Naive thymus-derived CD8-positive, alpha-beta T cell (primary cell): ENCODE results near the gene TNRC18. TPM values are rescaled to one million over a fixed set of nuclear protein-coding genes. Genes with fewer than 3 reads are reported as not detected.

Experiments
- ATAC-seq, 2 donors: fragments of 150-1000 bp; cut with Tn5 transposase in 1 of 2; sonication (Bioruptor Pico), chemical (Tn5 transposase) in 1 of 2; 1 replicate in 1 of 2; 2 replicates in 1 of 2; pipeline ENCODE4 v1.10.0; 2021; ENCODE audit warnings: mild to moderate bottlenecking in 2 of 2, moderate library complexity in 2 of 2
- POLR2A ChIA-PET: fragments of 350-600 bp; sonication (Branson Sonifier 250); formaldehyde crosslinking; loops from one replicate; lab custom pipeline; 2021; ENCODE audit warnings: antibody characterized with exemption; lab: Charles Lee
- DNase-seq, 10 donors: peaks; one replicate each; pipeline versions ENCODE4 v3.0.0 to v3.0.0-alpha.2; 2020 to 2022
- H3K27ac Mint-ChIP-seq, 10 donors: one replicate each; pipeline ENCODE4 v1.8.0; 2020 to 2022; ENCODE audit warnings: mild to moderate bottlenecking in 10 of 10, mixed read lengths in 10 of 10, moderate library complexity in 4 of 10, inconsistent platforms in 1 of 10
- H3K27me3 Mint-ChIP-seq, 5 donors: one replicate each; pipeline ENCODE4 v1.8.0; 2021 to 2022; ENCODE audit warnings: mixed read lengths in 5 of 5
- H3K36me3 Mint-ChIP-seq, 3 donors: one replicate each; pipeline ENCODE4 v1.8.0; 2020 to 2022; ENCODE audit warnings: mixed read lengths in 3 of 3, mild to moderate bottlenecking in 2 of 3, inconsistent platforms in 1 of 3
- H3K4me1 Mint-ChIP-seq, 4 donors: one replicate each; pipeline ENCODE4 v1.8.0; 2021 to 2022; ENCODE audit warnings: mixed read lengths in 4 of 4
- H3K4me3 Mint-ChIP-seq, 10 donors: one replicate each; pipeline ENCODE4 v1.8.0; 2020 to 2022; ENCODE audit warnings: mild to moderate bottlenecking in 10 of 10, mixed read lengths in 10 of 10, moderate library complexity in 6 of 10, inconsistent platforms in 1 of 10
- H3K9me3 Mint-ChIP-seq, 9 donors: one replicate each; pipeline ENCODE4 v1.8.0; 2020 to 2022; ENCODE audit warnings: mixed read lengths in 9 of 9, mild to moderate bottlenecking in 3 of 9, inconsistent platforms in 1 of 9, moderate library complexity in 1 of 9
- polyA plus RNA-seq, 3 donors: library from polyadenylated mRNA; unstranded; fragments of 300-500 nt; fragmentation: Illumina TruSeq; gene quantifications; one replicate each; pipeline ENCODE4 v1.2.3, GENCODE V29; 2021
- total RNA-seq, 8 experiments: library from RNA in 2 of 8; stranded (reverse) in 2 of 8; gene quantifications; one replicate each; pipeline ENCODE4 v1.2.3 and lab custom pipeline; 2021 to 2026

The TNRC18 gene
- total and polyA plus RNA-seq, 5 experiments from 2014 or later: 0.59 to 42.7 (median 1.6) TPM

- no peak overlapping the region for H3K27ac Mint-ChIP-seq
- POLR2A ChIA-PET: interaction anchor here (0.6 to 0.7 kb wide), 2 partner anchors 11 to 1050 kb away, joined by 3 to 5 read pairs; no protein-coding TSS in a partner anchor
These were observed 16.4 kb downstream of the TNRC18 start for GRCh38 chr7:5406957-5407945.

GRCh38 chr7:5404421-5404826 lies 19.2 kb downstream of the TNRC18 start:
- no peak for ATAC-seq
- H3K27me3 Mint-ChIP-seq: peaks cover 0 to 7% (median 4%) of the 10 kb centered on the region in 5 donors

More at GRCh38 chr7:5406957-5407945, 16.4 kb downstream of the TNRC18 start:
- Mint-ChIP-seq H3K9me3 (no peaks in the 10 kb centered on the region), H3K27me3 (peaks cover 0 to 10% (median 4%) of the 10 kb centered on the region in 5 donors), H3K36me3 (no peaks in the 10 kb centered on the region), H3K4me1 (no peaks in the 10 kb centered on the region), H3K4me3 (no peak overlapping the region)
- DNase-seq (no peak), ATAC-seq (no peak)

GRCh38 chr7:5403442-5403841 lies 20.2 kb downstream of the TNRC18 start:
- POLR2A ChIA-PET: interaction anchor here (0.7 kb wide), 1 partner anchor 23 kb away, joined by 3 read pairs; no protein-coding TSS in a partner anchor
- H3K4me1 Mint-ChIP-seq: no peaks in the 10 kb centered on the region
- no peaks in the 10 kb centered on the region for H3K36me3 Mint-ChIP-seq
- no peak for ATAC-seq
- DNase-seq: no peak
- no peaks in the 10 kb centered on the region for H3K9me3 Mint-ChIP-seq
- peaks cover 0 to 4% (median 0%) of the 10 kb centered on the region in 5 donors for H3K27me3 Mint-ChIP-seq
- no peak overlapping the region for H3K27ac Mint-ChIP-seq
- H3K4me3 Mint-ChIP-seq: no peak overlapping the region

More at GRCh38 chr7:5404421-5404826, 19.2 kb downstream of the TNRC18 start:
- Mint-ChIP-seq H3K36me3 (no peaks in the 10 kb centered on the region), H3K4me3 (no peak overlapping the region), H3K9me3 (no peaks in the 10 kb centered on the region), H3K27ac (peak overlapping the region in 1 of 10 donors; percentile 43), H3K4me1 (no peaks in the 10 kb centered on the region)
- POLR2A ChIA-PET: no interaction called here
- no peak for DNase-seq

- Mint-ChIP-seq H3K27ac (peak overlapping the region; percentile 83 to 97 (median 92)), H3K27me3 (no peaks in the 10 kb centered on the region), H3K4me1 (peaks cover 11 to 37% (median 36%) of the 10 kb centered on the region in 4 donors), H3K36me3 (peaks cover 0 to 14% (median 10%) of the 10 kb centered on the region in 3 donors), H3K9me3 (no peaks in the 10 kb centered on the region), H3K4me3 (peak overlapping the region; percentile 61 to 89 (median 79))
- peak in 1 of 10 donors; percentile 19 for DNase-seq
- POLR2A ChIA-PET: interaction anchor here (0.6 to 1.9 kb wide), 9 partner anchors 12 to 425 kb away, joined by 3 to 14 read pairs (median 3); no protein-coding TSS in a partner anchor
- ATAC-seq: peak in 1 of 2 donors; percentile 1
These were observed 25.9 kb downstream of the TNRC18 start for GRCh38 chr7:5397736-5398135.

- no peaks in the 10 kb centered on the region for H3K9me3 Mint-ChIP-seq
- DNase-seq: peak; percentile 72 to 95 (median 90)
- H3K4me1 Mint-ChIP-seq: peaks cover 11 to 40% (median 38%) of the 10 kb centered on the region in 4 donors
- H3K36me3 Mint-ChIP-seq: peaks cover 0 to 20% (median 10%) of the 10 kb centered on the region in 3 donors
- no peaks in the 10 kb centered on the region for H3K27me3 Mint-ChIP-seq
- POLR2A ChIA-PET: interaction anchor here (0.5 to 1.9 kb wide), 16 partner anchors 10 to 426 kb away, joined by 3 to 14 read pairs (median 3); no protein-coding TSS in a partner anchor
- peak; percentile 92 for ATAC-seq
- peak overlapping the region; percentile 76 to 89 (median 84) for H3K4me3 Mint-ChIP-seq
- H3K27ac Mint-ChIP-seq: peak overlapping the region; percentile 85 to 97 (median 92)
These were observed 26.5 kb downstream of the TNRC18 start for GRCh38 chr7:5396999-5397663.

- POLR2A ChIA-PET: interaction anchor here (0.5 to 1.9 kb wide), 17 partner anchors 11 to 426 kb away, joined by 3 to 14 read pairs (median 3); no protein-coding TSS in a partner anchor
- DNase-seq (peak; percentile 45 to 82 (median 64)), ATAC-seq (peak; percentile 54 to 66)
- Mint-ChIP-seq H3K4me3 (peak overlapping the region; percentile 76 to 89 (median 84)), H3K36me3 (peaks cover 0 to 24% (median 10%) of the 10 kb centered on the region in 3 donors), H3K4me1 (peaks cover 11 to 40% (median 38%) of the 10 kb centered on the region in 4 donors), H3K27ac (peak overlapping the region; percentile 43 to 97 (median 92)), H3K27me3 (no peaks in the 10 kb centered on the region), H3K9me3 (no peaks in the 10 kb centered on the region)
These were observed 27.1 kb downstream of the TNRC18 start for GRCh38 chr7:5396542-5396941.

GRCh38 chr7:5395246-5395645 lies 28.4 kb downstream of the TNRC18 start:
- no peak for ATAC-seq
- Mint-ChIP-seq H3K36me3 (peaks cover 0 to 34% (median 10%) of the 10 kb centered on the region in 3 donors), H3K9me3 (no peaks in the 10 kb centered on the region), H3K27me3 (no peaks in the 10 kb centered on the region), H3K4me1 (peaks cover 11 to 47% (median 40%) of the 10 kb centered on the region in 4 donors), H3K27ac (peak overlapping the region in 8 of 10 donors; percentile 47 to 97 (median 80)), H3K4me3 (peak overlapping the region; percentile 27 to 89 (median 84))
- POLR2A ChIA-PET: no interaction called here
- DNase-seq: no peak

- no peak for DNase-seq
- POLR2A ChIA-PET: interaction anchor here (1.0 kb wide), 1 partner anchor 15 kb away, joined by 4 read pairs; no protein-coding TSS in a partner anchor
- peaks cover 0 to 40% (median 10%) of the 10 kb centered on the region in 3 donors for H3K36me3 Mint-ChIP-seq
- H3K4me1 Mint-ChIP-seq: peaks cover 11 to 47% (median 40%) of the 10 kb centered on the region in 4 donors
- no peak for ATAC-seq
- peak overlapping the region in 8 of 10 donors; percentile 30 to 79 (median 56) for H3K4me3 Mint-ChIP-seq
- no peaks in the 10 kb centered on the region for H3K27me3 Mint-ChIP-seq
- no peaks in the 10 kb centered on the region for H3K9me3 Mint-ChIP-seq
- peak overlapping the region in 8 of 10 donors; percentile 29 to 93 (median 78) for H3K27ac Mint-ChIP-seq
These were observed 29.1 kb downstream of the TNRC18 start for GRCh38 chr7:5394264-5395105.

- Mint-ChIP-seq H3K9me3 (no peaks in the 10 kb centered on the region), H3K4me1 (peaks cover 11 to 47% (median 40%) of the 10 kb centered on the region in 4 donors), H3K4me3 (peak overlapping the region in 9 of 10 donors; percentile 30 to 73 (median 57)), H3K36me3 (peaks cover 0 to 42% (median 10%) of the 10 kb centered on the region in 3 donors), H3K27ac (peak overlapping the region in 8 of 10 donors; percentile 49 to 91 (median 78)), H3K27me3 (no peaks in the 10 kb centered on the region)
- POLR2A ChIA-PET: interaction anchor here (0.6 to 1.0 kb wide), 2 partner anchors 14 to 55 kb away, joined by 3 to 4 read pairs; no protein-coding TSS in a partner anchor
- ATAC-seq: no peak
- no peak for DNase-seq
These were observed 29.9 kb downstream of the TNRC18 start for GRCh38 chr7:5393748-5394147.

GRCh38 chr7:5393328-5393727 lies 30.3 kb downstream of the TNRC18 start:
- Mint-ChIP-seq H3K27me3 (no peaks in the 10 kb centered on the region), H3K36me3 (peaks cover 0 to 42% (median 10%) of the 10 kb centered on the region in 3 donors), H3K4me3 (peak overlapping the region in 7 of 10 donors; percentile 18 to 61 (median 34)), H3K27ac (peak overlapping the region in 6 of 10 donors; percentile 41 to 84 (median 65)), H3K4me1 (peaks cover 11 to 47% (median 40%) of the 10 kb centered on the region in 4 donors), H3K9me3 (no peaks in the 10 kb centered on the region)
- ATAC-seq (no peak), DNase-seq (no peak)
- POLR2A ChIA-PET: interaction anchor here (0.6 kb wide), 1 partner anchor 55 kb away, joined by 3 read pairs; no protein-coding TSS in a partner anchor

- Mint-ChIP-seq H3K27ac (peak overlapping the region in 5 of 10 donors; percentile 15 to 60 (median 49)), H3K27me3 (no peaks in the 10 kb centered on the region), H3K36me3 (peaks cover 4 to 56% (median 14%) of the 10 kb centered on the region in 3 donors), H3K4me1 (peaks cover 7 to 43% (median 30%) of the 10 kb centered on the region in 4 donors), H3K9me3 (no peaks in the 10 kb centered on the region), H3K4me3 (peak overlapping the region in 1 of 10 donors; percentile 72)
- no peak for ATAC-seq
- POLR2A ChIA-PET: no interaction called here
- no peak for DNase-seq
These were observed 32.7 kb downstream of the TNRC18 start for GRCh38 chr7:5390918-5391317.
